Uterus (tissue), 4 donors: ENCODE results near the gene SLC6A6. TPM values are rescaled to one million over a fixed set of nuclear protein-coding genes. Genes with fewer than 3 reads are reported as not detected.

ENCODE experiments used
- DNase-seq, 2 donors: peaks; one replicate each; pipeline ENCODE4 v3.0.0-alpha.2; 2019 to 2020
- H3K27ac ChIP-seq, 2 donors: fragments of 200-600 bp; sonication (generic); 1 replicate in 1 of 2; 2 replicates in 1 of 2; pipeline ENCODE4 v1.5.1; 2016 to 2018
- H3K27me3 ChIP-seq, 2 donors: fragments of 200-600 bp; sonication (generic); one replicate each; pipeline ENCODE4 v1.5.1; 2018 to 2019; ENCODE audit warnings: control low read depth in 1 of 2
- H3K36me3 ChIP-seq, 2 donors: fragments of 200-600 bp; sonication (generic); one replicate each; pipeline ENCODE4 v1.5.1; 2019; ENCODE audit warnings: control low read depth in 1 of 2
- H3K4me1 ChIP-seq, 2 donors: fragments of 200-600 bp; sonication (generic); one replicate each; pipeline ENCODE4 v1.5.1; 2018 to 2019; ENCODE audit warnings: control low read depth in 1 of 2
- H3K4me3 ChIP-seq, 2 donors: fragments of 200-600 bp; sonication (generic); 1 replicate in 1 of 2; 2 replicates in 1 of 2; pipeline ENCODE4 v1.5.1; 2018 to 2019; ENCODE audit warnings: mild to moderate bottlenecking in 1 of 2
- H3K9me3 ChIP-seq, 2 donors: fragments of 200-600 bp; sonication (generic); one replicate each; pipeline ENCODE4 v1.5.1; 2019; ENCODE audit warnings: control low read depth in 1 of 2
- POLR2A ChIP-seq, 2 donors: fragments of 450-650 bp; IDR thresholded peaks; one replicate each; pipeline ENCODE4 v1.6.1; 2016; ENCODE audit warnings: antibody characterized with exemption in 2 of 2, mild to moderate bottlenecking in 1 of 2, moderate library complexity in 1 of 2
- intact Hi-C: fragments of 100-400 bp; cut with DNase I; formaldehyde crosslinking; loops from one replicate; pipeline ENCODE4 v1.15.1; 2023; ENCODE audit warnings: low total_unique reads
- total RNA-seq, 4 donors: library from RNA; depleted of rRNA in 3 of 4; stranded (reverse); fragments of >200 nt in 3 of 4; gene quantifications; one replicate each; pipeline versions ENCODE4 v1.1.0 to v1.2.4, GENCODE V29; 2014 to 2023
- TF ChIP-seq, protein P1 (sequence below), 4 experiments: fragments of 200-600 bp in 2 of 4; fragments of 450-650 bp in 2 of 4; sonication (generic) in 2 of 4; IDR thresholded peaks; one replicate each; pipeline ENCODE4 v1.5.1; 2016 to 2019; ENCODE audit warnings: antibody characterized with exemption in 4 of 4, mild to moderate bottlenecking in 2 of 4, moderate library complexity in 1 of 4
- donor health status: DM: yes; HTN: yes; CAD: no.

SLC6A6 gene
- total RNA-seq, 4 donors from 2014 or later: 15.9 to 37.5 (median 18.0) TPM

DNA sequence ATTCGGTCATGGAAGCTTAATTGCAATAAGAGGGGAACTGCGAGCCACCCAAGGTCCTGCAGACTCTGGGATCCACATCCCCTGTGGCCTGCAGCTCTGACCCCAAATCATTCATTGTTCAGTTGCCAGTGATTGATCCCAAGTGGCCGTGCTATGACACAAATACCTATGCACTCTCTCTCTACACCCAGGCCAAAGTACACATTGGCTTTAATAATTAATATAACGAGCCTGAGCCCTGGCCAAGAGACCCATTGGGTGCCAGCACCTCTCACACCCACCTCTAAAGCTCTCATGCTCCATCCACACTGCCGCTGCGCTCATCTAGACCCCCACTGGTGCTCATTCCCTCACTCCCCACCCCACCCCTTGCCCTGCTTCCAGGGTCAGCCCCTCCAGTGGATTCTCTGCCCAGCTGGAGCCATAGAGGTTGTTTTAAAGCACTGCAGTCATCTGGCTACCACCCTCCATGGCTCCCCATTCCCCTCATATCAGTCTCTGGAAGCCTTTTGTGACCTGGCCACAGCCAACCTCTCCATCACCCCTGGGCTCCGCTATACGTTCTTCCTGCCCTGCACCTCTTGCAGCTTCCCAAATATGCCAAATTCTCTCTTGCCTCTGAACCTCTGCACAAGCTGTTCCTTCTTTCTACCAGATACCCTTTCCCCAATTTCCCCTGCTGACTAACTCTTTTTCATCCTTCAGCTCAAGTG, 37.7 kb upstream of the SLC6A6 start:
- H3K27ac ChIP-seq: no peak overlapping the region
- no peak overlapping the region for H3K4me3 ChIP-seq
- no peak for DNase-seq
- TF ChIP-seq POLR2A (IDR thresholded peaks at IDR 0.05): no peak
- TF ChIP-seq, protein P1, sequence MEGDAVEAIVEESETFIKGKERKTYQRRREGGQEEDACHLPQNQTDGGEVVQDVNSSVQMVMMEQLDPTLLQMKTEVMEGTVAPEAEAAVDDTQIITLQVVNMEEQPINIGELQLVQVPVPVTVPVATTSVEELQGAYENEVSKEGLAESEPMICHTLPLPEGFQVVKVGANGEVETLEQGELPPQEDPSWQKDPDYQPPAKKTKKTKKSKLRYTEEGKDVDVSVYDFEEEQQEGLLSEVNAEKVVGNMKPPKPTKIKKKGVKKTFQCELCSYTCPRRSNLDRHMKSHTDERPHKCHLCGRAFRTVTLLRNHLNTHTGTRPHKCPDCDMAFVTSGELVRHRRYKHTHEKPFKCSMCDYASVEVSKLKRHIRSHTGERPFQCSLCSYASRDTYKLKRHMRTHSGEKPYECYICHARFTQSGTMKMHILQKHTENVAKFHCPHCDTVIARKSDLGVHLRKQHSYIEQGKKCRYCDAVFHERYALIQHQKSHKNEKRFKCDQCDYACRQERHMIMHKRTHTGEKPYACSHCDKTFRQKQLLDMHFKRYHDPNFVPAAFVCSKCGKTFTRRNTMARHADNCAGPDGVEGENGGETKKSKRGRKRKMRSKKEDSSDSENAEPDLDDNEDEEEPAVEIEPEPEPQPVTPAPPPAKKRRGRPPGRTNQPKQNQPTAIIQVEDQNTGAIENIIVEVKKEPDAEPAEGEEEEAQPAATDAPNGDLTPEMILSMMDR (IDR thresholded peaks at IDR 0.05): no peak
- H3K9me3 ChIP-seq: no peaks in the 10 kb centered on the region
- no peaks in the 10 kb centered on the region for H3K4me1 ChIP-seq
- no peaks in the 10 kb centered on the region for H3K27me3 ChIP-seq
- intact Hi-C loops: no loop called here
- no peaks in the 10 kb centered on the region for H3K36me3 ChIP-seq

DNA sequence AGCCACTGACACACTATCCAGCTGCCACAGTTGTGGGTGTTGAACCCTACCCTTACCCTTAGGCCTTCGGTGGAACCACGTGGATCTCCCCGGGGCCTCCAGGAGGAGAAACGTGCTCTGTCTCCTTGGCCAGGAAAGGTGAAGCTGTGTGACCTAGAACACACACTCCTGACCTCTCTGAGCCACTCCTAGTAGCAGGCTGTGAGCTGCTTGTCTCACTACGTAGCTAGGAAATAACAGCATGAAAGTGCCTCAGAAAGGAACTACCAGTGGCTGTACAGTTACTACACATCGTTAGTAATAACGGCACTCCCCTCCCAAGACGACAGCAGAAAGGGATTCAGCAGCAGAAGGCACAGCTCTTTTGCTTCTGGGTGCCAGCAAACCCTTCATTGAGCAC, 36.2 kb upstream of the SLC6A6 start:
- H3K36me3 ChIP-seq: no peaks in the 10 kb centered on the region
- TF ChIP-seq POLR2A (IDR thresholded peaks at IDR 0.05): no peak
- TF ChIP-seq, protein P1 (IDR thresholded peaks at IDR 0.05): no peak
- no peak overlapping the region for H3K4me3 ChIP-seq
- H3K27ac ChIP-seq: no peak overlapping the region
- DNase-seq: no peak
- no peaks in the 10 kb centered on the region for H3K4me1 ChIP-seq
- intact Hi-C loops: no loop called here
- no peaks in the 10 kb centered on the region for H3K27me3 ChIP-seq
- no peaks in the 10 kb centered on the region for H3K9me3 ChIP-seq

DNA sequence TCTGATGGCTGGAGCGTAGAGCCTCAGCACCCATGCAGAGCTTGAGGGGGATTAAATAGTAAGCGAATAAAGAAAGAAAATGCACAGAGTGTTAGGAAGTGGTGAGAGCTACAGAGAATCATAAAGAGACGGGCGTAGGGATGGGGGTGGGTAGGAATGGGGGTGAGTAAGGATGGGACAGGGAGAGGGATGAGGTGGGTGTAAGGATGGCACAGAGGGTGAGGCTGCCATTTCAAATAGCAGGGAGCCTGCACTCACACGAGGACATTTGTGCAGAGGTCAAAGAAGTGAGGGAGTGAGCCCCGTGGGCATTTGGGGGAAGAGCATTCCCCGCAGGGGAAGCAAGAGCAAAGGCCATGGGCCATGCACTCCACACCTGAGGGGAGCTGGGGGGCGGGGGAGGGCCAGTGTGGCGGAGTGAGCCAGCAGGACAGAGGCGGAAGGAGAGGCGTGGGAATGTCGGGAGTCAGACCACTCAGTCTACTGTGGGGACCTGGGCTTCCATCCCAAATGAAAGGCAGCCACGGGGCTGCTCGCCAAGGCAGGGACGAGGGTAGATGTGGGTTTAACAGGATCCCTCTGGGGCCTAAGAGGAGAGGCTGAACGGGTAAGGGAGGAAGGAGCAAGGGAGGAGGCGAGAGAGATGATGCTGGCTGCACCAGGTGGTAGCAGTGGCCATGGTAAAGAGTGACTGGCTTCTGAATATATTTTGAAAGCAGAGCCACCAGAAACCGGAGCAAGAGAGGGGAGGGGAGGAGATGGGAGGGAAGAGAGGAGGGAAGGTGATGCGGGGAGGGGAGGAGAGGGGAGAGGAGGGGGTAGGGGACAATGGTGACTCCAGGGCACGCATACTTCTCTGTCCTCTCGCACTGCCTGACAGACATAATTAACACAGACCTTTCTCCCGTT, 35.2 kb upstream of the SLC6A6 start:
- H3K27ac ChIP-seq: no peak overlapping the region
- H3K36me3 ChIP-seq: no peaks in the 10 kb centered on the region
- no peak overlapping the region for H3K4me3 ChIP-seq
- no peak for TF ChIP-seq POLR2A (IDR thresholded peaks at IDR 0.05)
- TF ChIP-seq, protein P1 (IDR thresholded peaks at IDR 0.05): no peak
- H3K9me3 ChIP-seq: no peaks in the 10 kb centered on the region
- no peaks in the 10 kb centered on the region for H3K4me1 ChIP-seq
- DNase-seq: no peak
- intact Hi-C loops: no loop called here
- no peaks in the 10 kb centered on the region for H3K27me3 ChIP-seq

DNA sequence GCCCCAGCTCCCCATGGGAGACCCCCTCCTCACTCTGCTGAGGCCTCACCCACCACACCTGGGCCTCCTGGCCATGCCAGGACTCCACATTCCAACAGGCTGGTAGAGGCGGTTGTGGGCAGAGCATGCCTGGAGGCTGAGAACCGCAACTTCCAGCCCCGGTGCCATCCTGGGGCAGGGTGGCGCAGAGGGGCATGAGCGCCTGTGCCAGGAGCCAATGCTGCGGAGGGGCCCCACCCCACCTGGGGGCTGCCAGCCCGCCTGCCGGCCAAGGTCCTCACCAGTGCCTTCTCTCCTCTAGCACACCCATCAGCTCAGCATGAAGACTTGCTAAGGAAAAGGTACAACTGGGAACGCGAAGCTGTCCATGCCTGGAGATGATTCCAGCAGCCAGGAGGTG, 34.3 kb upstream of the SLC6A6 start:
- no peaks in the 10 kb centered on the region for H3K9me3 ChIP-seq
- intact Hi-C loops: no loop called here
- TF ChIP-seq POLR2A (IDR thresholded peaks at IDR 0.05): no peak
- TF ChIP-seq, protein P1 (IDR thresholded peaks at IDR 0.05): no peak
- no peak for DNase-seq
- H3K36me3 ChIP-seq: no peaks in the 10 kb centered on the region
- H3K27me3 ChIP-seq: no peaks in the 10 kb centered on the region
- H3K27ac ChIP-seq: no peak overlapping the region
- H3K4me3 ChIP-seq: no peak overlapping the region
- no peaks in the 10 kb centered on the region for H3K4me1 ChIP-seq

DNA sequence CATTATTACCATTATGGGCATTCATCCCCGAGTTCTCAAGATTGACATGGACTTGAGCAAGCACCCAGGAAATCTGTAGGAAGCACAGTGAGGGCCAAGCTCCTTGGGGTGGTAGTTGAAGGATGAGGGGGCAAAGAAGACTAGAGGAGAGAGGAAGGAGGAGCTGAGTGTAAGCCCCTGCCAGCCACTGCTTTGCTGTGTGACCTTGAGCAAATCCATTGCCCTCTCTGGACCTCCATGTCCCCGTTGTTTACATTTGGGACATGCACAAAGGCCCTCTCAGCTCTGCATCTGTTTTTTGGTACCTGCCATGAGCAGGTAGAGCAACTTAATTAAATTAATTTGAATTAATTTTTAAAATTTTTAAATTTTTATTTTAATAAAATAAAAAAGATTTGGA, 33.5 kb upstream of the SLC6A6 start:
- H3K4me1 ChIP-seq: no peaks in the 10 kb centered on the region
- no peaks in the 10 kb centered on the region for H3K36me3 ChIP-seq
- H3K27me3 ChIP-seq: no peaks in the 10 kb centered on the region
- no peak for DNase-seq
- H3K9me3 ChIP-seq: no peaks in the 10 kb centered on the region
- intact Hi-C loops: no loop called here
- TF ChIP-seq POLR2A (IDR thresholded peaks at IDR 0.05): no peak
- TF ChIP-seq, protein P1 (IDR thresholded peaks at IDR 0.05): no peak
- H3K4me3 ChIP-seq: no peak overlapping the region
- no peak overlapping the region for H3K27ac ChIP-seq
